SIG-M5 (cell line): ENCODE measurements around the gene EPS15.
"Not testable (repeated sequence)": the region's sequence is repeated elsewhere in the genome, so short reads cannot be mapped to it uniquely, and the experiment has no call there.

ENCODE experiments used
- DNase-seq: peaks from one replicate; lab custom pipeline; 2025; lab: John Stamatoyannopoulos, UW

Gene EPS15

GRCh38 chr1:51423073-51423821 lies 95.8 kb downstream of the EPS15 start:
- DNase-seq: no peak

GRCh38 chr1:51422367-51423072 lies 96.5 kb downstream of the EPS15 start:
- no peak for DNase-seq

- no peak for DNase-seq
These were observed 97.1 kb downstream of the EPS15 start for GRCh38 chr1:51421964-51422363.

GRCh38 chr1:51420867-51421627 lies 98.0 kb downstream of the EPS15 start:
- no peak for DNase-seq

GRCh38 chr1:51418384-51418959 lies 100.6 kb downstream of the EPS15 start:
- no peak for DNase-seq

- no peak for DNase-seq
These were observed 101.3 kb downstream of the EPS15 start for GRCh38 chr1:51417496-51418383.

GRCh38 chr1:51416910-51417309 lies 102.2 kb downstream of the EPS15 start:
- DNase-seq: no peak

GRCh38 chr1:51415963-51416362 lies 103.1 kb downstream of the EPS15 start:
- no peak for DNase-seq

- DNase-seq: no peak
These were observed 104.3 kb downstream of the EPS15 start for GRCh38 chr1:51414811-51415210.

GRCh38 chr1:51411820-51412219 lies 107.2 kb downstream of the EPS15 start:
- DNase-seq: not testable (repeated sequence)

- no peak for DNase-seq
These were observed 108.3 kb downstream of the EPS15 start for GRCh38 chr1:51410568-51411460.

- not testable (repeated sequence) for DNase-seq
These were observed 109.1 kb downstream of the EPS15 start for GRCh38 chr1:51409755-51410541.

- no peak for DNase-seq
These were observed 126.8 kb downstream of the EPS15 start for GRCh38 chr1:51392241-51392640.

GRCh38 chr1:51390641-51391040 lies 128.4 kb downstream of the EPS15 start:
- not testable (repeated sequence) for DNase-seq

GRCh38 chr1:51387288-51387687 lies 131.8 kb downstream of the EPS15 start:
- DNase-seq: not testable (repeated sequence)

GRCh38 chr1:51386259-51386658 lies 132.8 kb downstream of the EPS15 start:
- not testable (repeated sequence) for DNase-seq

GRCh38 chr1:51385776-51386175 lies 133.3 kb downstream of the EPS15 start:
- no peak for DNase-seq

- DNase-seq: no peak
These were observed 137.1 kb downstream of the EPS15 start for GRCh38 chr1:51381964-51382363.

GRCh38 chr1:51380936-51381335 lies 138.1 kb downstream of the EPS15 start:
- DNase-seq: no peak
